ENCODE measurements around the gene SEPTIN1. TPM values are rescaled to one million over a fixed set of nuclear protein-coding genes. Genes with fewer than 3 reads are reported as not detected.
"Not testable (repeated sequence)": the region's sequence is repeated elsewhere in the genome, so short reads cannot be mapped to it uniquely, and the experiment has no call there.

SEPTIN1 gene
- polyA plus RNA-seq, 5 donors: 2.0 to 4.0 (median 2.7) TPM

DNA sequence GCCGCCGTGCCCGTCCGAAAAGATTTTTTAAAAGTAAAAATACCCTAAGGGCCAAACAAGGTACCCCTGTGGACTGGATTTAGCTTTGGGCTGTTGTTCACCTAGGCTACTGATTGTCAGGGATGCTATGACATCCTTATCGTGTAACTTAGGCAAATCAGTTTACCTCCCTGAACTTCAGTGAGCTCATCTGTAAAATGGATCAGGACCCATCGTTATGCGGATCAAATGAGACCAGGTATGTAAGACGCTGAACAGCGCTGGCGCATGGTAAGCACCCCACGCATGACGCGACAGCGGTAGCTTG lies 24.4 kb upstream of the SEPTIN1 start:
- no peak for DNase-seq

DNA sequence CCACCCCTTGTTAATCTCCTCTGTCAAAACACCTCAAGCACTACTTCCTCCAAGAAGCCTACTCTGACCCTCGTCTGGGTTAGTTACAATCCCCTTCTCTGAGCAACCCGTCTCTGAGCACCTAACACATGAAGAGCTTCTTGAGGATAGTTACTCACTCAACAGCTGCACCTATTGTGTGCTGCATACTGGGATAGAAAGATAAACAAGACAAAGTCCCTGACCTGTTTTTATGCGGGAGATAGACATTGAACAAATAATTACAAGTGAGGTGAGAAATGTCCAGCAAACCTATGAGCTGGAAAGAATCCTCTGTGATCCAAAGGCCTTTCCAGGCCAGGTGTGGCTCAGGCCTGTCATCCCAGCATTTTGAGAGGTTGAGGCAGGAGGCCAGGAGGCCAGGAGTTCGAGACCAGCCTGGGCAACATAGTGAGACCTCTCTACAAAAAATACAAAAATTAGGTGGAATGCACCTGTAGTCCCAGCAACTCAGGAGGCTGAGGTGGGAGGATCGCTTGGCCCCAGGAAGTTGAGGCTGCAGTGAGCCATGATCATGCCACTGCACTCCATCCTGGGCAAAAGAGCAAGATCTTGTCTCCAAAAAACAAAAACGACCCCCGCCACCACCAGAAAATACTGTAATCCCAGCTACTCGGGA lies 19.5 kb upstream of the SEPTIN1 start:
- no peak for DNase-seq

DNA sequence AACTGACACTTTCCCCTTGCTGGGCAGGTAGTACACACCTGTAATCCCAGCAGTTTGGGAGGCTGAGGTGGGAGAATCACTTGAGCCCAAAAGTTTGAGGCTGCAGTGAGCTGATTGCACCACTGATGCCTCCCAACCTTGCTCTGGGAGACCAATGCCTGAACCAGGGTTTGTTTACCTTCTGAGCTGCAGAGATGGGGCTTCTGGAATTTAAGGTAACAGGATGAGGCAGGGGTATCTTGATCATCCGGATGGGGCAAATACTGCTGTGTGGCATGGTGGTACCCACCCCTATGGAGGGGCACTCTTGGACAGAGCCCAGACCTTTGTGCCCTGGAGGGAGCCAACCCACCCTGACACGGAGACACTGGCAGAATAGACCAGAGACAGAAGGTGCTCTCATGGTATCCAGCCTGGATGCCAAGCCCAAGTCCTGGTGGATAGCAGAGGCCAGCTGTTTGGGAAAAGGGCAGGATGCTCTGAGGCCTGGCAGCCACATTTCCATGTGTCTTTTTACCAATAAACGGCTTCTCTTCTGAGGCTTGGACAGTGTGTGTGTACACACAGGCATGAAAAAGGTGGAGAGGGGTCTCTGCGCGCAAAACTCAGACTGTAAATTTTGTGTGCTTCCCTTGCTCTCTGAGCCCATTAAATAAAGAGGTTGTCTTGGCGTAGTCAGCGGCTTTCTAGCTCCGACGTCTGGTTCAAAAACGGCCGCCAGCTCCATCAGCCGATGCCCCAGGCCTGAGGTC lies 17.2 kb upstream of the SEPTIN1 start:
- DNase-seq: no peak

DNA sequence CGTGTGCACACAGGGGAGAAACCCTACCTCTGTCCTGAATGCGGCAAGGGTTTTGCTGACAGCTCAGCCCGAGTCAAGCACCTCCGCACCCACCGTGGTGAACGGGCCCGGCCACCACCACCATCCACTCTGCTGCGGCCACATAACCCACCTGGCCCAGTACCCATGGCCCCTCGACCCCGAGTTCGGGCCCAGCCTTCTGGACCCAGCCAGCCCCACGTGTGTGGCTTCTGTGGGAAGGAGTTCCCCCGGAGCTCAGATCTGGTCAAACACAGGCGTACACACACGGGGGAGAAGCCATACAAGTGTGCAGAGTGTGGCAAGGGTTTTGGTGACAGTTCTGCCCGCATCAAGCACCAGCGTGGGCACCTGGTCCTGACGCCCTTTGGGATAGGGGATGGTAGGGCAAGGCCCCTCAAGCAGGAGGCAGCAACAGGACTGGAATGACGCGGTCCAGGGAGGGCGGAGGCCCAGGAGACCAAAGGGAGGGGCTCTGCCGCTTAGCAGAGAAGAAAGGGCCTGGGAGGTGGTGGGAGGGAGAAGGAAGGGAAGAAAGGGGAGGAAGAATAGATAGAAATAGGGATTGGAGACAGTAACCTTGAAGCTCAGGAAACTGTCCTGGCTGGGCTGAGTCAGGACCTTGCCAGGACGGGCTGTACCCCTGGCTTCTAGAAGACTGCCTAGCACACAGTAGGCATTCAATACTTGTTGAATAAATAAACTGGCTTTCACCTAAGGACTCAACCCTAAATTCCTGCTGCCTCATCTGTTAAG lies 16.5 kb upstream of the SEPTIN1 start:
- DNase-seq: no peak

GRCh38 chr16:30397776-30398660 lies 15.7 kb upstream of the SEPTIN1 start:
- DNase-seq: no peak

DNA sequence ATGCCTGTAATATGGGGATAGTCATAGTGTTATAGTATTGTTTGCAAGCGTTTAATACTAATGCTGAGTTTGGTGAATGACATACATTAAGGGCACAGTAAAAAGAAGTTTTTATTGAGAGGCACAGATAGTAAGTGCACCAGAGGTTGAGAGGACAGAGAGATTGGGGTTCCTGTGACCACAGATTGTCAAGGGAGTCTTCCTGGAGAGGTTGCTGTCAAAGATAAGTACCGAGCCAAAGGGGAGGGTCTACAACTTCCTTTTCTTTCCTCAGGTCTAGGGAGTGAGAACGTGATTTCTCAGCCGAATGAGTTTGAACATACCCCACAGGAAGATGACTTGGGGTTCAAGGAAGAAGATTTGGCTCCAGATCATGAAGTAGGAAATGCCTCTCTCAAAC lies 14.7 kb upstream of the SEPTIN1 start:
- no peak for DNase-seq

GRCh38 chr16:30396627-30397026 lies 14.3 kb upstream of the SEPTIN1 start:
- DNase-seq: not testable (repeated sequence)

- no peak for DNase-seq
These were observed 13.7 kb upstream of the SEPTIN1 start for GRCh38 chr16:30395992-30396585.

- DNase-seq: peak; percentile 89
These were observed 13.0 kb upstream of the SEPTIN1 start, which contains the start of gene ZNF48 for GRCh38 chr16:30395155-30395991. Gene ZNF48, plus strand, starts transcription at chr16:30395420. Its CDS starts 375 bp downstream, at chr16:30395795.

DNA sequence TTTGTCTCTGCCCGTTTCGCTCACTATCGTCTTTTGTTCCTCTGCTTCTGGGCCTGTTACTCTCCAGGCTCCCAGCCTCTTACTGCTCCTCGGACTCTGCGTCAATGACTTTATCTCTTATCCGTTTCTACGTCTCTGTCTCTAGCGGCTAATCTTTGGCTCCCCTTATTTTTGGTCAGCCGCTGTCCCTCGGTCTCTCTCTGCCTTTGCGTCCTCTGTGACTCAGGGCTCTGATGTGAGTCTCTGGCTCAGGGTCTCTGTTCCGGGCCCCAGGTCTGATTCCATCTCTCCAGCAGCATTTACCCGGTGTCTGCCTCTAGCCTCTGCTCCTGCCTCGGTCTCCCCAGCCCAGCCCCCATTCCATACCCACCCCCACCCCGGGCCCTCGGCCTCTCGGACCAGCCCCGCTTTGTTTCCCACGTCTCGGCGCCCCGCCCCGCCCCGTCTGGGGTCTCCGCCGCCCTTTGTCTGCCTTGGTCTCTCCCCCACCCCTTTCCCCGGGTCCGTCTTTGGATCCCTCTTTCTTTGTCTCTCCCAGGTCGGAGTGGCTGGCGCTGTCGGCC lies 12.3 kb upstream of the SEPTIN1 start:
- no peak for DNase-seq

- no peak for DNase-seq
These were observed 1.2 kb upstream of the SEPTIN1 start for GRCh38 chr16:30383521-30383920.

DNA sequence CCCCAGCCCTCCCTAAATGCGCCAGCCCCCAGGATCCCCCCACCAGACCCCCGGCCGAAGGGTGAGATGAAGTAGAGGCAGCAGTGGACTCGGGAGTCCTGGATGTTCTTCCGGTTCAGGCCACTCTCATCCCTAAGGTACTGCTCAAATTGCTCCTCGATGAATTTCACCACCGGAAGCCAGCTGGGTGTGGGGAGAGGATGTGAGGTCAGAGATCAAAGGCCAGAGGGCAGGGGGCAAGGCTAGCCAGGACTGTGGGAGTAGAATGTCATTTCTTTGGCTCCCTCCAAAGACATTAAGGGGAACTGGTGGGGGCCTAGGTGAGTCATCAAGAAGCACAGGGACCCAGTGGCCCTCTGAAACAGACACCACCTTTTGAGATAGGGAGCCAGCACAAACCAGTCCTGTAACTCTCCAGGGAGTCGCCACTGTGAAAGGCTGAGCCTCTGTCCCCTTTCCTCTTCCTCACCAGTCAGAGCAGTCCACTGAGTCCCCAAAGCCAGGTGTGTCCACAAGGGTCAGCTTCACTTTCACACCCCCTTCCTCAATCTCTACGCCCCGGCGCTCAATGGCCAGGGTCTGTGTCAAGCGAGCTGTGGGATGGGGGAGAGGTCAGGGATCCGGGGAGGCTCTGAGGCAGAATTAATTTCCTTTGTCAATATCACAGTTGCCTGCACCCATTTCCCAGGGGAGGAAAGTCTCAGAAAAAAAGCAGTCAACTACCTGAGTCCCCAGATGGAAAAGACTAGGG lies 895 bp downstream of the SEPTIN1 start:
- DNase-seq: no peak

GRCh38 chr16:30380803-30381208 lies 1.6 kb downstream of the SEPTIN1 start:
- no peak for DNase-seq

DNA sequence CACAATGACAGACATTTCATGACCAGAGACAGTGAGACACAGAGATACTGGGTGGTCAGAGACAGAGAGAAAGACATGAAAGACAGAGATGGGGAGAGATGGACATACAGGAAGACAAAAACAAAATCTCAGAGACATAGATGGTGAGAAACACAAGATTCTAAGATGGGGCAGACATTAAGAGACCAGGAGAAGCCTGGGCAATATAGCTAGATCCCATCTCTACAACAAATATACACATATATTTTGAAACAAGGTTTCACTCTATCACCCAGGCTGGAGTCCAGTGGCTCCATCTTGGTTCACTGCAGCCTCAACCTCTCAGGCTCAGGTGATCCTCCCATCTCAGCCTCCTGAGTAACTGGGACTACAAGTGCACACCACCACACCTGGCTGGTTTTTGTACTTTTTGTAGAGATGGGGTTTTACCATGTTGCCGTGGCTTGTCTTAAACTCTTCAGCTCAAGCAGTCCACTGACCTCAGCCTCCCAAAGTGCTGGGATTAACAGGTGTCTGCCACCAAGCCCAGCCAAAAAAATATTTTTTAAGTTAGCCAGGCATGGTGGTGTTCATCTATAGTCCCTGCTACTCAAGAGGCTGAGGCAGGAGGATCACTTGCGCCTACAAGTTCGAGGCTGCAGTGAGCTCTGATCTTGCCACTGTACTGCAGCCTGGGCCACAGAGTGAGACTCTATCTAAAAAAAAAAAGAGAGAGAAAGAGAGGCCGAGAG lies 2.1 kb downstream of the SEPTIN1 start:
- DNase-seq: no peak

DNA sequence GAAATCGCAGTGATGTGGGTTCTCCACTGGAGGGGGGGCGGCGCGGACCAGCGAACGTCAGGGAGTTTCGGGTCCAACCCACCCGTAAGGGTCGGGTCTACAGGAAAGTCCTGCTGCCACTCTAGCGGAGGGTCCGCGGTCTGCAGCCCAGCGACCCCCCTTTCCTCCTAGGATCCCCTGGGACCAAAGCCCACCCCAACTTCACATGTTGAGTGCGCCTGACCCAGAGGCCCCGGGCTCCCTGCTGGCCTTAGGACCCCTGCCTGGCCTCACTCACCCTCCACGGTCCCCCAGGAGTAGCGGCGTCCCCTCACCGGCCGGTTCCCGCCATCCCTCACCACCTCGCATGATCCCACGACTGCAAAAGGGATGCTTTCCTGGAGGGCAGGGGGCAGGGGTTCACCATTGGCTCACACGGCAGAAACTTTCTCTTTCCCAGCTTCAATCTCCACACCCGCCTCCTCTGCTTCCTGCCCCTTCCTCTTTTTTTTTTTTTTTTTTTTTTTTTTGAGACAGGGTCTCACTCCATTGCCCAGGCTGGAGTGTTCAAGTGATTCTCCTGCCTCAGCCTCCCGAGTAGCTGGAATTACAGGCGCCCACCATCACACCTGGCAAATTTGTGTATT lies 3.1 kb downstream of the SEPTIN1 start:
- DNase-seq: no peak

DNA sequence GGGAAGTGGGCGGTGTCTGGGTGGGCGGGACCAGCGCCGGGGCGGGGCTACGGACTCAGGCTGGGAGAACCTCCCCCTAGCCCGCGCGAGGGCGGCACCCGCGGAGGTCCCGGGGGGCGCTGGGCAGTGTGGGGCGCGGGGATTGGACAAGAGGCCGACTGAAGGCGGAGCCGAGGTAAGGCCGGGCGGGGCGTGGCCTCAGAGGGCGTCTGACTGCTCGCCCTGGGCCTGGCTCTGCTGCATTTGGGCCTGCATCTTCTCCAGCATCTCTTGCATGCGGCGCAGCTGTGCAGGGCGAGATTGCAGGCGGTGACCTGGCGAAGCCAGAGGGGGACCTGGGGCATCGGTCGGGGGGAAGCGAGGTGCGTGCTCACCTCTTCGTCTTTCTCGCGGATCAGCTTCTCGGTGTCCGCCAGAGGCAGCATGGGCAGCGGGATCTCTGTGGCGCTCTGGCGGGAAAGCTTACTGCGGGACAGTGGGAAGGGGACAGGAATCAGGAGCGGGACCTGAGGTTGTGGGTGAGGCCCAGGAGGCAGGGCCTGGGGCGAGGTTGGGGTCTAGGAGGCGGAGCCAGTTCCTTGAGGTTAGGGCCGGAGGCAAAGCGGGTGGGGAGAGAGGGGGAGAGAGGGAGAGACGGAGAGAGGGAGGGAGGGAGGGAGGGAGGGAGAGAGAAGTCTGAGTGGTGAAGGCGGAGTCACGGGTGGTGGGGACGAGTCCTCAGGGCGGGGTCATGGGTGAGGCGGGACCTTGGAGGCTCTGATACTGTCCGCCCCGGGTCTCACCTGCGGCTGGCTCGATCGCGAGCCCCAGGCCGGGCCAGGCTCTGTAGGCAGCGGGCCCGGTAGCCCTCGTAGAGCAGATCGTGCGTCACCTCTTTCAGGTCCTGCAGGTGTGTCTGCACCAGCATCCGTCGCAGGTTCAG lies 3.9 kb downstream of the SEPTIN1 start:
- DNase-seq: peak; percentile 98 to 99

GRCh38 chr16:30377812-30378235 lies 4.5 kb downstream of the SEPTIN1 start:
- peak; percentile 91 to 93 for DNase-seq

Measured in right lung (tissue), 5 donors.